Measurements from ENCODE around the gene CDY2A.
"Not testable (repeated sequence)": the region's sequence is repeated elsewhere in the genome, so short reads cannot be mapped to it uniquely, and the experiment has no call there.

Gene CDY2A, protein sequence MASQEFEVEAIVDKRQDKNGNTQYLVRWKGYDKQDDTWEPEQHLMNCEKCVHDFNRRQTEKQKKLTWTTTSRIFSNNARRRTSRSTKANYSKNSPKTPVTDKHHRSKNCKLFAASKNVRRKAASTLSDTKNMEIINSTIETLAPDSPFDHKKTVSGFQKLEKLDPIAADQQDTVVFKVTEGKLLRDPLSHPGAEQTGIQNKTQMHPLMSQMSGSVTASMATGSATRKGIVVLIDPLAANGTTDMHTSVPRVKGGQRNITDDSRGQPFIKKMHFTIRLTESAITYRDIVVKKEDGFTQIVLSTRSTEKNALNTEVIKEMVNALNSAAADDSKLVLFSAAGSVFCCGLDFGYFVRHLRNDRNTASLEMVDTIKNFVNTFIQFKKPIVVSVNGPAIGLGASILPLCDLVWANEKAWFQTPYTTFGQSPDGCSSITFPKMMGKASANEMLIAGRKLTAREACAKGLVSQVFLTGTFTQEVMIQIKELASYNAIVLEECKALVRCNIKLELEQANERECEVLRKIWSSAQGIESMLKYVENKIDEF

DNA sequence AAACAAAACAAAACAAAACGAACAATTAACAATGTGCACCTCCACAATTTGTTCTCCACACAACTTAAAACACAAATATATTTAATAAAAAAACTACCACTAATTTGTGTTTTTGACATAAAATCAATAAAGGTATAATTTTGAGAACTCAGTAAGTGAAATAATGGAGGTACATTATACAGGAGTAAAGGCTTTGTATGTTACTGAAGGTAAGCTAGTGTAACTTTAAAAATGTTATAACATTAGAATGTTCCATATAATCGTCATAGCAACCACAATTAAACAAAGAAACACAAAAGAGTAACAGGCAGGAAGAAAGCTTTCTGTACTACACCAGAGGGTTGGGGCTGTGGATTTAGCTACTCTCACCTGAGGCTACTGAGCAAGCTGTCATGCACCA is at the start of gene CDY2A:
Gene CDY2A, plus strand, starts transcription at position 301 of the 400 bp plus-strand sequence. CDS start 328 bp downstream, outside the sequence.
- in situ Hi-C loops (cut with MboI; ENCODE audit: low sequenced_read_pairs) = not testable (repeated sequence)

DNA sequence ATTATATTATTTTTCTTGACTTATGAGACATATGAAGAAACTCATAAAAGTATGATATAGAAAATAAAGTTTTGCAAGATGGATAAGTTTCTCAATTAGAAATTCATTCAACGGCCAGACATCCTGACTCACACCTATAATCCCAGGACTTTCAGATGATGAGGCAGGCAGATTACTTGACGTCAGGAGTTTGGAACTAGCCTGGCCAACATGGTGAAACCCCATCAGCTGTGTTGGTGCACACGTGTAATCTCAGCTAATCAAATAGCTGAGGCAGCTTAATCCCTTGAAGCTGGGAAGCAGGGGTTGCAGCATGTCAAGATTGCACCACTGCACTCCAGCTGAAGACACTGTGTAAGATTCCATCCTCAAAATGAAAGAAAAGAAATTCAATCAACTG is 28.0 kb upstream of the CDY2A start:
- in situ Hi-C loops (cut with MboI; ENCODE audit: low sequenced_read_pairs) = not testable (repeated sequence)

DNA sequence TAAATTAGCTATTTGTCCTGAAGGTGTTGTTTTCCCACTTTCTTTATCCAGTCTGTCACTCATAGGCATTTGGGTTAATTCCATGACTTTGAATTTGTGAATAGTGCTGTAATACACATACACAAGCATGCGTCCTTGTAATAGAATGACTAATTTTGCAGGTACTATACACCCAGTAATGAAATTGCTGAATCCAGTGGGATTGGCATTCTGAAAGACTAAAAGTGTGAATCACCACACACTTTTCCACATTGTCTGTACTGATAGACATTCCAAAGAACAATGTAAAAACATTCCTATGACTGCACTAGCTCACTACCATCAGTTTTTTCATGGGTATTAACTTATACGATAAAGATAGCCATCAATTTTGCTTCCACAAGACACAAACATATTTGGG is 27.3 kb upstream of the CDY2A start:
- in situ Hi-C loops (cut with MboI; ENCODE audit: low sequenced_read_pairs) = not testable (repeated sequence)

DNA sequence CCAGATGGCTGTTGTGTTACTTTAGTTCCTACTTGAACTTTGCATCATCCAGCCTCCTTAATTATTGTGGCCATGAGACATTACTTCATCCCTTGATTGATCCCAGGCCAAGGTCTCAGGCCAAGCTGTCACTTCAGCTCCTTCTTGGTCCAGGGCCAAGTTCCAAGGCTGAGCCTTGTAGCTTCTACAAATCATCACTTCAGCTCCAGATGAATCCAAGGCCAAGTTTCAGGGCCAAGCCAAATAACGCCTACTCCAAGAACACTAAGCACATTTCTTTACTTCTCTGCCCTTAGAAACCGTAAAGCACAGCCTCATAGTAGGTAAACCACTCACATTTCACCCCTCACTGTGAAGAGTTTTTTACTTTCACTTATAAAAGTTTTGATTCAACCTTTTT is 1.7 kb upstream of the CDY2A start:
- in situ Hi-C loops (cut with MboI; ENCODE audit: low sequenced_read_pairs) = not testable (repeated sequence)

DNA sequence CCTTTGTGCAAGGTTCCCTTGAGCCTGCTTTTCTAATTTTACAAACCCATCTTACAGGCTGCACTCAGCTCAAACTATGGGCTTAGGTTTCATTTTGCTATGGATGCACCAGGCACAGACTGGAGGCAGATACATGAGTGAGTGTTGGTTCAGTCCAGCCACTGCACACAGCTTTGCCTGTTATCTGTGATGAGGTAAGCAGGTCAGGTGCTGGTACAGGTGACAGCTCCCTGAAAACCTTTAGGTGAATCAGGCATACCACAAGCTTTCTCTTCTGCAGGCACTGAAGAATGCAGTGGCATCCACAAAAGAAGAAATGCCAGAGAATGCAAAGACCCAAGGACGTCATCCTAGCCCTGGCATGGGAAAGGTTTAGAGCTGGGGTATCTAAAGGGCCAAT is 3.3 kb downstream of the CDY2A start:
- in situ Hi-C loops (cut with MboI; ENCODE audit: low sequenced_read_pairs) = not testable (repeated sequence)

DNA sequence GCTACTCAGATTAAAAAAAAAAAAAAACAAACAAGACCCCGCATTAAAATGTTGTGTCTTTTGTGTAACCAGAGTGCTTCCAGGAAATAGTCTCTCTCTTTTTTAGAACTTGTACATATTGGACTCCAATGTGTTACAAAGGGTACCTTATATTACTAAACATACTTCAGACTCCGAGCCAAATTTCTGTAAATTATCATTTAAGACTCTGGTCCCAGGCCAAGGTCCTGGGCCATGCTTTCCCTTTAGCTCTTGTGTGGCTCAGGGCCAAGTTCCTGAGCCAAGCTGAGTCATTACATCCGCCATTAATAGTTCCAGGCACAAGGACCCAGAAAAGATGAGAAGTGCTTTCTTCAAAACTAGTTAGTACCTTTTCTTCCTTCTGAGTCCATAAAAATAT is 4.6 kb downstream of the CDY2A start:
- in situ Hi-C loops (cut with MboI; ENCODE audit: low sequenced_read_pairs) = not testable (repeated sequence)

DNA sequence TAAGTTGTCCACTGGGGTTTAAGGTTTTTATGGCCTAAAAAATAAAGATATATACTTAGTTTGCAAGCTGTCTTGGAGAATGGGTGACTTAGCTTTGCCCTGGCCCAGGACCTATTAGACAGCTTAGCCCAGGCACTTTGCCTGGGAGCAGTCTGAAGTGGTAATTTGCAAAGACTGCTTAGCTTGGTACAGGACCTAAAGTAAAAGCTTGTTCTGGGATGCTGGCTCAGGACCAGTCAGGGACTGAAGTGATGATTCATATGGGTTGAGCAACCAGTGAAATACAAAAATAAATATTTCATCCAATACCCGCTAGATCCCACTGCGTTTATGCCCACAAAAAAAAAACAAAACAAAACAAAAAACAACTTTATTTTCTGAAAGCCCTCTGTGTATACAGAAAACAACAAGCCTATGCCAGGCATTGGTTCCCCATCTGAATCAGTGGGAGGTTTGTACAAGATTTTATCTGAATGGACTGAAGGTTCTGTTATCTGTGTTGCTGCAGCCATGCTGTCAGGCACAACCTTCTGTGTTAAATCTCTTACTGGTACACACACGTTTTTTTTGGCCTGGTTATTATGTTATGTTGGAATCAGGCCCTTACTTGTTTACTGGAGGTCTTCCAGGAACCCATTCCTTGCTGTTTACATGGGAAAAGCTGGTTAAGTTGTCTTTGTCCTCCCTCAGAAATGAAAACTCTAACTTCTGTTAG is 8.7 kb downstream of the CDY2A start:
- in situ Hi-C loops (cut with MboI; ENCODE audit: low sequenced_read_pairs) = not testable (repeated sequence)

DNA sequence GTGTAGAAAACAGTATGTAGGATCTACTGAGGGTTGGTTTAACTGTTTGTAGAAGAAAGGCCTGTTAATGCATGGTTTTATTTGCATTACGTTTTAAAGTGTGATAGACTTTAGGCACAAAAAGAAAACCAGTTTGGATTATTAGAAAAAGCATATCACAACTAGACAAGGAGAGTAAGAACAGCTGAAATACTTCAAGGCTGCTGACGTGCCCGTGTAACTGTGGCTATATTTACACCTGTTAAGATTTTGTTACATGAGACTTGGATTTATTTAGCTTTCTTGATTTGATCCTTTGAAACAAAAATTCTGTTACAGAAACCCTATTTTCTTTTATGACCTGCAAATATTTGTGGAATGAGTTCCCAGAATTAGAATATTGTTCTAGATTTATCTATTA is 9.3 kb downstream of the CDY2A start:
- in situ Hi-C loops (cut with MboI; ENCODE audit: low sequenced_read_pairs) = not testable (repeated sequence)

DNA sequence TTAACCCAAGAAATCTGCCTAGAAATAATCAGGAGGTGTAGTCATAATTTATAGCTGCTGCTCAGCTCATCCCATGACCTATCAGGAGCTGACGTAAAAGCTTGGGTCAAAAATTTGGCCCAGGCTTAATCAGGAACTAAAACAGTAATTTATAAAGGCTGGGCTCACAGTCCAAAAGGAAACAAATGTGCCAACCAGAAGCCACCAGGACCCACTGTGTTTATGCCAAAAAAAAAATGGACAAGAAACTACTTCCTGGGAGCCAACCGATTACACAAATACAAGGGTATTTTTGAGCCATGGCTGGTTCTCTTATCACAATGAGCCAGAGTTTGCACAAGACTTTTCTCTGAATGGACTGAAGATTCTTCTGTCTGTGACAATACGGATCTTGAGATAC is 19.4 kb downstream of the CDY2A start:
- in situ Hi-C loops (cut with MboI; ENCODE audit: low sequenced_read_pairs) = not testable (repeated sequence)

DNA sequence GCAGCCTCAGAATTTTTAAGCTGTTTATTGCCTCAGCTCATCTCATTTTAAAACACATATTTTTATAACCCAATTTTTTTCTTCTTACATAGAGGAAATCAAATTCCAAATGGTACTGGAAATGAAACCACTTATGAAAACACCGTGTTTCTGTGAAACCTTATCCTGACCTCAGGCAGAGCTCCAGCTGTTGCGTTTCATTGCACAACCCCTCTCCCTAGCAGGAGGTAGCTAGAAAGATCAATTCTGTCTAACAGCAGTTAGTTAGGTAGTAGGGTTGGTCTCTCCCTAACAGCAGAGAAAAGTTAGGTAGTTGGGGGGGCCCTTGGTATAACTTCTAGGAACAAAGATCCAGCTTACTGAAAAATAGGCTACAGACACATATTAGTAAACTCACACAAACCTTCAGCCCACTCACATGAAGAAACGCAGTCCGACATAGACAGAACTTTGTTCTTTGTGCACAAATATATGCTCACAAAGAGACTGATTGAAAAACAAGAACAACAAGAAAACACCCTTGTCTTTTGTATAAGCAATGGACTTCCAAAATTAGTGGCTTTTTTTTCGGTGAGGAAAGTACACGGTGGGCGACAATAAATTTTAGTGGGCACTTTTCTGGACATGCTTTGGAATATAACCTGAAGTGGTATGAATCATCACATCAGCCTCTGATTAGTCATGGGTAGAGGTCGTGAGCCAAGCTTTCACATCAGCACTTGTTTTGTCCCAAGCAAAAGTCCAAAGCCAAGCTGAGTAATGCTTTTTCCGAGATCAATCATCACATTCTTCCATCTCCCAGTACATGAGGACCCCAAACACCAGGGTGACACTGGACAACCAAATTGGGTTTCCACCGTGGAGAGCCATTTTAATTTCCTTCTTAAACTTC is 22.8 kb downstream of the CDY2A start:
- in situ Hi-C loops (cut with MboI; ENCODE audit: low sequenced_read_pairs) = not testable (repeated sequence)

DNA sequence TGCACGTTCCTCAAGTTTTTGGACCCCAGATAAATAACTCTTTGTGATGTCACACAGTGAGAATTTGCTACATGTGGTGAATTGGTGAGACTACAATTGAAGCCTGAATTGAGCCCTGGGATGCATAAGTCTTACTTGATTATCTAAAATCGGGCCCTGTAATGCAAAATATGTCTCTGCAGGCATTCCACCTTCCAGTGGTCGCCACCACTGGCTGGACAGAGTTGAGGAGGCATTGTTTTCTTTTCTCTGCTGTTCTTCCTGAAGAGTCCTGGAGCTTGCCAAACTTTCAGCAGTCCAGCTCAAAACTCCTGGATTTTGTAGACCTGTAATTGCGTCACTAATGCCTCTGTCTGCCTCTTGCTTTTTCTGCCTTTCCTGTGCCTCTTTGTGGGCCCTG is 23.5 kb downstream of the CDY2A start:
- in situ Hi-C loops (cut with MboI; ENCODE audit: low sequenced_read_pairs) = not testable (repeated sequence)

DNA sequence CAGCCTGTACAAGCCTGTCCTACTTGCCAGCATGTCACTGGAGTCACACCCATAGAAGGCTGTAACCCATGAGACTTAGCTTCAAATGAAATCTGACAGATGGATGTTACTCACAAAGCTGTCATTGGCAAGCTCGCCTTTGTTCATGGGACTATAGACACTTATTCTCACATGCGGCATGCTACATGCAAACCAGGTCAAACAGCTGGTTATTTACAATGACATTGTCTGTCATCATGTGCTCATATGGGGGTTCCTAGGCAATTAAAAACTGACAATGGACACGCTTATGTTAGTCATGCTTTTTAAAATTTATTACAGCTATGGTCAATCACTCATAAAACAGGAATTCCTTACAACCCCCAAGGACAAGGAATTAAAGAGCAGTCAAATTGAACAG is 30.9 kb downstream of the CDY2A start:
- in situ Hi-C loops (cut with MboI; ENCODE audit: low sequenced_read_pairs) = not testable (repeated sequence)

DNA sequence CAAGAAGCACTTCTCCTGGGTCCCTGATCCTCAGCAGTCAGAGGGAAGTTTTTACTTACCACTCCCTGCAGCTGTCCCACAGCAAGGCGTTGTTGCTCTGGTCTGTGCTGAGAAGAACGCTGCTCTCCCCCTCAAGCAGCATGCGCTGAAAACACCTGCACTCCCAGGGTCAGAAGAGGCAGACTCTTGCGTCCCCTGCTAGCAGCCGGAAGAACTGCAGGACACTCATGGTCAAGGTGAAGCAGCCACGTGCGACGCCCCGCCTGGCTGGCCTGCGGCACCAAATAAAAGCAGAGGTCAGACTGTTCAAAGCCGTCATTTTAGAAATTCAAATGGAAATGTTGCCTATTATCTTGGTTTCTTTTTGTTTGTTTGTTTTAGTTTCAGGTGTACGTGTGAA is 47.9 kb downstream of the CDY2A start:
- in situ Hi-C loops (cut with MboI; ENCODE audit: low sequenced_read_pairs) = not testable (repeated sequence)

Measured in HL-60/S4 (cell line).